K562 (cell line): ENCODE results near the gene SDSL. TPM values are rescaled to one million over a fixed set of nuclear protein-coding genes. Genes with fewer than 3 reads are reported as not detected.

Experiments used
- ATAC-seq: fragments of 200-7000 bp; cut with Tn5 transposase; 3 replicates; pipeline ENCODE4 v1.9.1; 2020; ENCODE audit warnings: moderate library complexity
- BruUV-seq: library from RNA; stranded (reverse); fragments of 400-500 nt; replicated peaks from 2 replicates; lab custom pipeline; 2021; lab: Mats Ljungman, UMichigan
- CTCF ChIA-PET: fragments of 300-600 bp; formaldehyde crosslinking; extraction: SDS; loops from one replicate; lab custom pipeline; 2021; ENCODE audit warnings: low intra/inter-chr PET ratio; lab: Yijun Ruan, JAX
- POLR2A ChIA-PET: fragments of 300-600, 350-650 bp; sonication (Branson Sonifier 250); formaldehyde crosslinking; extraction: SDS; loops from one replicate; lab custom pipeline; 2021; ENCODE audit warnings: antibody characterized with exemption, inconsistent platforms; lab: Yijun Ruan, JAX
- DNase-seq, 4 experiments: peaks; one replicate each; pipeline versions ENCODE4 v3.0.0 to v3.0.0-alpha.2; 2011 to 2018; ENCODE audit warnings: low spot score in 3 of 4, mixed read lengths in 3 of 4; ENCODE audit errors: extremely low read depth in 1 of 4
- FAIRE-seq: peaks from 2 replicates; lab custom pipeline; 2011; peaks lifted over from hg19 to GRCh38; lab: Jason Lieb, UNC
- H2AFZ ChIP-seq: 2 replicates; pipeline ENCODE4 v1.6.0; 2011; ENCODE audit warnings: low read depth, low read length, control low read depth, inconsistent platforms
- H3K27ac ChIP-seq: fragments of 200-600 bp; 3 replicates; pipeline ENCODE4 v1.8.0; 2011; ENCODE audit warnings: low read depth, mild to moderate bottlenecking, control low read depth, inconsistent platforms, low read length, moderate library complexity, mixed read lengths; ENCODE audit errors: extremely low read depth
- H3K27me3 ChIP-seq, 2 experiments: fragments of 300-600 bp in 1 of 2; 2 replicates in 1 of 2; 3 replicates in 1 of 2; pipeline versions ENCODE4 v1.6.0 to v1.8.0; 2011; ENCODE audit warnings: inconsistent platforms in 2 of 2, low read length in 2 of 2, mild to moderate bottlenecking in 1 of 2, mixed read lengths in 1 of 2, moderate library complexity in 1 of 2; ENCODE audit not compliant: control insufficient read depth in 2 of 2, insufficient read depth in 2 of 2
- H3K36me3 ChIP-seq: fragments of 300-600 bp; 3 replicates; pipeline ENCODE4 v1.8.0; 2011; ENCODE audit warnings: mild to moderate bottlenecking, low read length, inconsistent platforms; ENCODE audit not compliant: control insufficient read depth, insufficient read depth
- H3K4me1 ChIP-seq, 2 experiments: fragments of 200-600 bp in 1 of 2; replicated peaks in 1 of 2; 2 replicates in 1 of 2; 3 replicates in 1 of 2; pipeline versions ENCODE4 v1.5.1 to v1.8.0; 2011; ENCODE audit warnings: inconsistent platforms in 2 of 2, low read length in 2 of 2, mild to moderate bottlenecking in 1 of 2, mixed read lengths in 1 of 2, moderate library complexity in 1 of 2; ENCODE audit not compliant: control insufficient read depth in 2 of 2, insufficient read depth in 2 of 2
- H3K4me2 ChIP-seq: 2 replicates; pipeline ENCODE4 v1.6.1; 2011; ENCODE audit warnings: low read length, control low read depth, inconsistent platforms, mixed read lengths; ENCODE audit not compliant: insufficient read depth
- H3K4me3 ChIP-seq: fragments of 200-600 bp; sonication (generic), shearing (Covaris generic); 2 replicates; pipeline ENCODE4 v1.5.1; 2016; ENCODE audit warnings: control low read depth, inconsistent platforms
- H3K79me2 ChIP-seq: fragments of 200-600 bp; 3 replicates; pipeline ENCODE4 v1.8.0; 2011; ENCODE audit warnings: low read length, inconsistent platforms; ENCODE audit not compliant: control insufficient read depth, insufficient read depth
- H3K9ac ChIP-seq, 2 experiments: 2 replicates each; pipeline versions ENCODE4 v1.6.0 to v1.6.1; 2011; ENCODE audit warnings: low read depth in 2 of 2, low read length in 2 of 2, control low read depth in 1 of 2, inconsistent platforms in 1 of 2, mild to moderate bottlenecking in 1 of 2, mixed read lengths in 1 of 2; ENCODE audit not compliant: insufficient read depth in 1 of 2
- H3K9me1 ChIP-seq: one replicate; pipeline ENCODE4 v1.6.0; 2011; ENCODE audit warnings: inconsistent platforms, mild to moderate bottlenecking, low read length, moderate library complexity; ENCODE audit not compliant: control insufficient read depth, insufficient read depth
- H3K9me3 ChIP-seq: replicated peaks from 2 replicates; pipeline ENCODE4 v1.5.1; 2011; ENCODE audit warnings: low read depth, low read length, inconsistent platforms; ENCODE audit not compliant: control insufficient read depth, insufficient read depth
- H4K20me1 ChIP-seq: replicated peaks from 2 replicates; pipeline ENCODE4 v1.6.1; 2011; ENCODE audit warnings: low read length, inconsistent platforms, mixed read lengths; ENCODE audit not compliant: control insufficient read depth, insufficient read depth
- CHD1 ChIP-seq: fragments of 200-600 bp; sonication (generic); IDR thresholded peaks from one replicate; pipeline ENCODE4 v1.6.1; 2012; ENCODE audit warnings: mild to moderate bottlenecking, moderate library complexity, low read length, inconsistent platforms
- CHD4 ChIP-seq: fragments of 200-600 bp; sonication (generic); IDR thresholded peaks from 3 replicates; pipeline ENCODE4 v1.6.1; 2012; ENCODE audit warnings: low read depth, mild to moderate bottlenecking, mixed read lengths, low read length, inconsistent platforms; ENCODE audit not compliant: insufficient read depth, insufficient replicate concordance, poor library complexity, severe bottlenecking
- YY1 ChIP-seq, 3 experiments: IDR thresholded peaks; 2 replicates each; pipeline ENCODE4 v1.6.1; 2011; ENCODE audit warnings: low read length in 2 of 3, mild to moderate bottlenecking in 2 of 3, moderate library complexity in 2 of 3, borderline replicate concordance in 1 of 3, control low read depth in 1 of 3, low read depth in 1 of 3; ENCODE audit not compliant: insufficient read depth in 3 of 3, insufficient replicate concordance in 2 of 3, control insufficient read depth in 1 of 3, insufficient read length in 1 of 3; ENCODE audit errors: extremely low read depth in 1 of 3
- WGBS: fragments of 100-300 bp; shearing (Covaris generic); methylation state at CpG from one replicate; pipeline ENCODE4 v1.1.6; 2016; ENCODE audit warnings: low coverage, mixed read lengths; ENCODE audit not compliant: insufficient coverage; ENCODE audit errors: missing lambda C conversion rate; 5-methylcytosine and 5-hydroxymethylcytosine counted together
- in situ Hi-C: fragments of 300-500 bp; cut with MboI; formaldehyde crosslinking; loops from 4 replicates; pipeline ENCODE4 v1.15.0; 2018; ENCODE audit warnings: inconsistent platforms, mixed read lengths
- intact Hi-C: fragments of 100-400 bp; cut with micrococcal nuclease; formaldehyde crosslinking; loops from 2 replicates; pipeline ENCODE4 v1.14.2; 2022
- polyA plus RNA-seq, 8 experiments: library from polyadenylated mRNA; depleted of rRNA in 4 of 8; stranded (reverse) in 5 of 8; unstranded in 3 of 8; fragments of >200 nt; fragmentation: Nextera tagmentation in 2 of 8; fragmentation: Illumina TruSeq in 1 of 8; extraction: Ambion mirVana in 2 of 8; extraction: Trizol in 1 of 8; gene quantifications; 2 replicates each; pipeline versions ENCODE4 v1.2.1 to v1.2.3, GENCODE V29; 2011 to 2014; ENCODE audit warnings: inconsistent platforms in 1 of 8, missing spikeins in 1 of 8
- total RNA-seq, 7 experiments: library from RNA; depleted of rRNA in 6 of 7; stranded (reverse); fragments of >200 nt in 6 of 7; fragmentation: Illumina TruSeq in 2 of 7; extraction: Trizol in 2 of 7; gene quantifications; 2 replicates each; pipeline versions ENCODE4 v1.2.1 to v1.2.3, GENCODE V29; 2011 to 2021; ENCODE audit warnings: low replicate concordance in 1 of 7
- TF ChIP-seq, protein P1 (sequence below): fragments of 150-350 bp; IDR thresholded peaks from 2 replicates; pipeline ENCODE4 v1.6.1; 2014; ENCODE audit warnings: low read depth, mild to moderate bottlenecking, low read length, borderline replicate concordance
- TF ChIP-seq, protein P2 (sequence below): fragments of 250-450 bp; sonication (Bioruptor Pico); IDR thresholded peaks from 2 replicates; pipeline ENCODE4 v1.5.0; 2020; ENCODE audit warnings: mild to moderate bottlenecking, borderline replicate concordance

SDSL gene
- total and polyA plus RNA-seq, 9 of the 15 experiments (the other 6 are each of a cell fraction or from before 2014, with no cell fraction given) = 0.31 to 11.0 (median 7.4) TPM

DNA sequence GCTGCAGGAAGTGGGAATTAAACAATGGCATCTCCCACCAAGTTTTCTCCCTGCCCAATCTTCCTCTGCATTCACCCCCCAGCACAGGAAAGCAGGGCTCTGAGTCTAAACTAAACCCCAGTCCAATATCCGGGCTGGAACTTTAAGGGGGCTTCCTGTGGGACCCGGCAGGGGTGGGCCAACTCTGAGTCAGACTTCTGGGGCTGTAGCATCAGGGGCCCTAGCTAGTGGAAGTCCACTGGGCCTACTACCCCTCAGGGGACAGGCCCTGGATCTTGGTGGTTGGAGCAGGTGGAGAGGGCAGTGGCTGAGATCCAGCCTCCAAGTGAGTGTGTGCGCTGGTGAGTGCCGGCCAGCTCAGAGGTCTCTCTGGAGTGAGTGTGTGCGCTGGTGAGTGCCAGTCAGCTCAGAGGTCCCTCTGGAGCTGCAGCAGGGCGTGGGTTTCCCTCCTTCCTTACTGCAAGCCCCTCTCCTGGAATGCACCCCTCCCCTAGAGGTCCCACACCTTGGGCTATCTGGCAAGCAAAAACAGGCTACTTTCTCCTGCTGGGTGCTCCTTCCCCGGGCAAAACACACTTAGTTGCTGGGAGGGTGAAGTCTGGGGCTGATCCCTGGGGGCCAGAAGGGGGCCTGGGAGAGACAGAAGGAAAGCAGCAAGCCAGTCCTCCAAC lies 55.1 kb downstream of the SDSL start:
- in situ Hi-C loops = no loop called here
- ATAC-seq = no peak
- BruUV-seq = no TSS peak
- WGBS = 0% methylated on average over 6 of the region's 7 CpGs
- POLR2A ChIA-PET = no interaction called here
- H3K4me1 ChIP-seq = peaks cover 0 to 8% of the 10 kb centered on the region in 2 experiments; a peak in 2 of 5 replicates
- no peak for FAIRE-seq
- TF ChIP-seq, protein P1, sequence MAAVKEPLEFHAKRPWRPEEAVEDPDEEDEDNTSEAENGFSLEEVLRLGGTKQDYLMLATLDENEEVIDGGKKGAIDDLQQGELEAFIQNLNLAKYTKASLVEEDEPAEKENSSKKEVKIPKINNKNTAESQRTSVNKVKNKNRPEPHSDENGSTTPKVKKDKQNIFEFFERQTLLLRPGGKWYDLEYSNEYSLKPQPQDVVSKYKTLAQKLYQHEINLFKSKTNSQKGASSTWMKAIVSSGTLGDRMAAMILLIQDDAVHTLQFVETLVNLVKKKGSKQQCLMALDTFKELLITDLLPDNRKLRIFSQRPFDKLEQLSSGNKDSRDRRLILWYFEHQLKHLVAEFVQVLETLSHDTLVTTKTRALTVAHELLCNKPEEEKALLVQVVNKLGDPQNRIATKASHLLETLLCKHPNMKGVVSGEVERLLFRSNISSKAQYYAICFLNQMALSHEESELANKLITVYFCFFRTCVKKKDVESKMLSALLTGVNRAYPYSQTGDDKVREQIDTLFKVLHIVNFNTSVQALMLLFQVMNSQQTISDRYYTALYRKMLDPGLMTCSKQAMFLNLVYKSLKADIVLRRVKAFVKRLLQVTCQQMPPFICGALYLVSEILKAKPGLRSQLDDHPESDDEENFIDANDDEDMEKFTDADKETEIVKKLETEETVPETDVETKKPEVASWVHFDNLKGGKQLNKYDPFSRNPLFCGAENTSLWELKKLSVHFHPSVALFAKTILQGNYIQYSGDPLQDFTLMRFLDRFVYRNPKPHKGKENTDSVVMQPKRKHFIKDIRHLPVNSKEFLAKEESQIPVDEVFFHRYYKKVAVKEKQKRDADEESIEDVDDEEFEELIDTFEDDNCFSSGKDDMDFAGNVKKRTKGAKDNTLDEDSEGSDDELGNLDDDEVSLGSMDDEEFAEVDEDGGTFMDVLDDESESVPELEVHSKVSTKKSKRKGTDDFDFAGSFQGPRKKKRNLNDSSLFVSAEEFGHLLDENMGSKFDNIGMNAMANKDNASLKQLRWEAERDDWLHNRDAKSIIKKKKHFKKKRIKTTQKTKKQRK = no peak
- no peak for TF ChIP-seq YY1 (IDR thresholded peaks at IDR 0.05; ENCODE audit: borderline replicate concordance in 1 of 3, control insufficient read depth in 1 of 3, extremely low read depth in 1 of 3, insufficient read depth in 3 of 3, insufficient read length in 1 of 3, insufficient replicate concordance in 2 of 3, low read depth in 1 of 3, low read length in 2 of 3)
- no peak for TF ChIP-seq CHD1
- TF ChIP-seq CHD4 = no peak
- TF ChIP-seq, protein P2, sequence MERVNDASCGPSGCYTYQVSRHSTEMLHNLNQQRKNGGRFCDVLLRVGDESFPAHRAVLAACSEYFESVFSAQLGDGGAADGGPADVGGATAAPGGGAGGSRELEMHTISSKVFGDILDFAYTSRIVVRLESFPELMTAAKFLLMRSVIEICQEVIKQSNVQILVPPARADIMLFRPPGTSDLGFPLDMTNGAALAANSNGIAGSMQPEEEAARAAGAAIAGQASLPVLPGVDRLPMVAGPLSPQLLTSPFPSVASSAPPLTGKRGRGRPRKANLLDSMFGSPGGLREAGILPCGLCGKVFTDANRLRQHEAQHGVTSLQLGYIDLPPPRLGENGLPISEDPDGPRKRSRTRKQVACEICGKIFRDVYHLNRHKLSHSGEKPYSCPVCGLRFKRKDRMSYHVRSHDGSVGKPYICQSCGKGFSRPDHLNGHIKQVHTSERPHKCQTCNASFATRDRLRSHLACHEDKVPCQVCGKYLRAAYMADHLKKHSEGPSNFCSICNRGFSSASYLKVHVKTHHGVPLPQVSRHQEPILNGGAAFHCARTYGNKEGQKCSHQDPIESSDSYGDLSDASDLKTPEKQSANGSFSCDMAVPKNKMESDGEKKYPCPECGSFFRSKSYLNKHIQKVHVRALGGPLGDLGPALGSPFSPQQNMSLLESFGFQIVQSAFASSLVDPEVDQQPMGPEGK (CRISPR knock-in tag) = no peak
- DNase-seq = no peak
- CTCF ChIA-PET = no interaction called here
- H3K36me3 ChIP-seq = no peaks in the 10 kb centered on the region
- no peaks in the 10 kb centered on the region for H3K9me3 ChIP-seq
- no peak overlapping the region for H2AFZ ChIP-seq
- H3K4me3 ChIP-seq = no peak overlapping the region
- intact Hi-C loops = no loop called here
- no peak overlapping the region for H3K4me2 ChIP-seq
- H4K20me1 ChIP-seq = peaks cover 4% of the 10 kb centered on the region; the same call in 1 of the 2 replicates
- H3K79me2 ChIP-seq = no peaks in the 10 kb centered on the region
- H3K27ac ChIP-seq = no peak overlapping the region
- H3K9ac ChIP-seq = no peak overlapping the region
- no peaks in the 10 kb centered on the region for H3K9me1 ChIP-seq
- H3K27me3 ChIP-seq = peaks cover 48 to 67% of the 10 kb centered on the region in 2 experiments
